HTERT RPE-1 (cell line): ENCODE measurements around the gene STAM.

Experiments
- in situ Hi-C: fragments of 300-500 bp; cut with MboI; formaldehyde crosslinking; loops from 4 replicates; pipeline ENCODE4 v1.14.3; 2020; ENCODE audit warnings: low sequenced_read_pairs

Gene STAM

GRCh38 chr10:17673471-17674061 is 29.6 kb downstream of the STAM start:
- in situ Hi-C loops = no loop called here

- in situ Hi-C loops = no loop called here
These were observed 30.6 kb downstream of the STAM start for GRCh38 chr10:17674566-17674965.

- in situ Hi-C loops = no loop called here
These were observed 31.7 kb downstream of the STAM start for GRCh38 chr10:17675638-17676037.

- in situ Hi-C loops = no loop called here
These were observed 33.0 kb downstream of the STAM start for GRCh38 chr10:17676919-17677318.

GRCh38 chr10:17682236-17682946 is 38.4 kb downstream of the STAM start:
- in situ Hi-C loops = no loop called here

- in situ Hi-C loops = no loop called here
These were observed 39.6 kb downstream of the STAM start for GRCh38 chr10:17683541-17683940.

- in situ Hi-C loops = no loop called here
These were observed 40.6 kb downstream of the STAM start for GRCh38 chr10:17684537-17684936.

- in situ Hi-C loops = no loop called here
These were observed 41.4 kb downstream of the STAM start for GRCh38 chr10:17685233-17685840.

- in situ Hi-C loops = no loop called here
These were observed 43.3 kb downstream of the STAM start for GRCh38 chr10:17687117-17687831.

- in situ Hi-C loops = no loop called here
These were observed 45.2 kb downstream of the STAM start for GRCh38 chr10:17689137-17689536.

- in situ Hi-C loops = no loop called here
These were observed 49.1 kb downstream of the STAM start for GRCh38 chr10:17693009-17693408.

- in situ Hi-C loops = no loop called here
These were observed 54.7 kb downstream of the STAM start for GRCh38 chr10:17698696-17699095.

GRCh38 chr10:17701301-17701700 is 57.4 kb downstream of the STAM start:
- in situ Hi-C loops = no loop called here

GRCh38 chr10:17703706-17704105 is 59.8 kb downstream of the STAM start:
- in situ Hi-C loops = no loop called here

GRCh38 chr10:17708821-17709220 is 64.9 kb downstream of the STAM start:
- in situ Hi-C loops = no loop called here

GRCh38 chr10:17709492-17709891 is 65.5 kb downstream of the STAM start:
- in situ Hi-C loops = no loop called here

GRCh38 chr10:17710181-17710580 is 66.2 kb downstream of the STAM start:
- in situ Hi-C loops = no loop called here

GRCh38 chr10:17712053-17712452 is 68.1 kb downstream of the STAM start:
- in situ Hi-C loops = no loop called here

GRCh38 chr10:17712717-17713471 is 68.9 kb downstream of the STAM start:
- in situ Hi-C loops = no loop called here

- in situ Hi-C loops = no loop called here
These were observed 69.8 kb downstream of the STAM start for GRCh38 chr10:17713758-17714157.

- in situ Hi-C loops = no loop called here
These were observed 72.2 kb downstream of the STAM start for GRCh38 chr10:17716161-17716560.
